Type B pancreatic cell (in vitro differentiated cells): ENCODE results near the gene ISLR2. TPM values are rescaled to one million over a fixed set of nuclear protein-coding genes. Genes with fewer than 3 reads are reported as not detected.
"Not testable (repeated sequence)": the region's sequence is repeated elsewhere in the genome, so short reads cannot be mapped to it uniquely, and the experiment has no call there.

Source experiments
- DNase-seq: peaks from one replicate; pipeline ENCODE4 v3.0.0; 2021; ENCODE audit warnings: mixed read lengths; ENCODE audit not compliant: unreplicated experiment; ENCODE audit errors: extremely low spot score
- H3K27ac Mint-ChIP-seq: 2 replicates; pipeline ENCODE4 v1.8.0; 2021; ENCODE audit warnings: mild to moderate bottlenecking, mixed read lengths
- H3K27me3 Mint-ChIP-seq: 2 replicates; pipeline ENCODE4 v1.8.0; 2021; ENCODE audit warnings: mixed read lengths
- H3K36me3 Mint-ChIP-seq: 2 replicates; pipeline ENCODE4 v1.8.0; 2021; ENCODE audit warnings: mixed read lengths
- H3K4me1 Mint-ChIP-seq: one replicate; pipeline ENCODE4 v1.8.0; 2021; ENCODE audit warnings: mixed read lengths; ENCODE audit not compliant: unreplicated experiment
- H3K4me3 Mint-ChIP-seq: 2 replicates; pipeline ENCODE4 v1.8.0; 2021; ENCODE audit warnings: mild to moderate bottlenecking, mixed read lengths
- H3K9me3 Mint-ChIP-seq: 2 replicates; pipeline ENCODE4 v1.8.0; 2021; ENCODE audit warnings: mixed read lengths
- CTCF ChIP-seq: fragments of 200-600 bp; sonication (generic); conservative IDR thresholded peaks from 2 replicates; pipeline ENCODE4 v1.5.0; 2021; ENCODE audit warnings: antibody characterized with exemption, mild to moderate bottlenecking
- long read RNA-seq: library from polyadenylated mRNA; unstranded; transcript quantifications from one replicate; pipeline ENCODE4 v2.0.0, GENCODE V29; 2020
- total RNA-seq: library from RNA; stranded (reverse); gene quantifications from 2 replicates; pipeline ENCODE4 v1.2.1, GENCODE V29; 2021; ENCODE audit warnings: low replicate concordance

ISLR2 gene
- total RNA-seq, result 0.59 and 16.9 TPM in 2 replicates
- long read RNA-seq, result 0 reads

GRCh38 chr15:74130155-74130848, at the start of gene ISLR2:
TSS of gene ISLR2 (plus strand) at chr15:74130586. CDS start at chr15:74132755, 2,169 bp downstream.
- Mint-ChIP-seq H3K4me3 (peak within 1 kb of the TSS; percentile 91), H3K36me3 (peaks cover 12% of the 10 kb centered on the region), H3K27me3 (peaks cover 93% of the 10 kb centered on the region), H3K4me1 (peaks cover 26% of the 10 kb centered on the region), H3K9me3 (no peaks in the 10 kb centered on the region), H3K27ac (peak within 1 kb of the TSS; percentile 77)
- DNase-seq, result no peak
- TF ChIP-seq CTCF, result no peak

GRCh38 chr15:74082450-74082849, 47.9 kb upstream of the ISLR2 start, which contains the start of gene GOLGA6A:
TSS of gene GOLGA6A (minus strand) at chr15:74082550. CDS start at chr15:74082509, 41 bp downstream.
- not testable (repeated sequence) for DNase-seq, H3K9me3 Mint-ChIP-seq, H3K36me3 Mint-ChIP-seq, H3K4me1 Mint-ChIP-seq, H3K27ac Mint-ChIP-seq, H3K27me3 Mint-ChIP-seq, H3K4me3 Mint-ChIP-seq

GRCh38 chr15:74094567-74094966, 35.8 kb upstream of the ISLR2 start:
- H3K9me3 Mint-ChIP-seq, H3K4me1 Mint-ChIP-seq, DNase-seq, H3K27me3 Mint-ChIP-seq, H3K4me3 Mint-ChIP-seq, H3K36me3 Mint-ChIP-seq, H3K27ac Mint-ChIP-seq: not testable (repeated sequence)

- H3K4me3 Mint-ChIP-seq, DNase-seq, H3K4me1 Mint-ChIP-seq, H3K9me3 Mint-ChIP-seq, H3K27ac Mint-ChIP-seq, H3K27me3 Mint-ChIP-seq, H3K36me3 Mint-ChIP-seq: not testable (repeated sequence)
Observed at GRCh38 chr15:74095610-74096009, 34.8 kb upstream of the ISLR2 start.

- not testable (repeated sequence) for H3K9me3 Mint-ChIP-seq, H3K4me1 Mint-ChIP-seq, DNase-seq, H3K36me3 Mint-ChIP-seq, H3K27ac Mint-ChIP-seq, H3K4me3 Mint-ChIP-seq, H3K27me3 Mint-ChIP-seq
Observed at GRCh38 chr15:74096753-74097474, 33.5 kb upstream of the ISLR2 start.

GRCh38 chr15:74099963-74100733, 30.2 kb upstream of the ISLR2 start:
- not testable (repeated sequence) for H3K27me3 Mint-ChIP-seq, H3K36me3 Mint-ChIP-seq, H3K9me3 Mint-ChIP-seq, H3K4me1 Mint-ChIP-seq
- Mint-ChIP-seq H3K27ac (peak overlapping the region; percentile 87), H3K4me3 (peak overlapping the region; percentile 93)
- peak; percentile 97 for DNase-seq

GRCh38 chr15:74108111-74108510, 22.3 kb upstream of the ISLR2 start:
- Mint-ChIP-seq H3K4me1 (no peaks in the 10 kb centered on the region), H3K27ac (no peak overlapping the region), H3K36me3 (no peaks in the 10 kb centered on the region), H3K9me3 (no peaks in the 10 kb centered on the region), H3K4me3 (no peak overlapping the region), H3K27me3 (peaks cover 13% of the 10 kb centered on the region)
- no peak for TF ChIP-seq CTCF
- DNase-seq, result no peak

GRCh38 chr15:74108611-74109010, 21.8 kb upstream of the ISLR2 start:
- peaks cover 17% of the 10 kb centered on the region for H3K27me3 Mint-ChIP-seq
- not testable (repeated sequence) for H3K4me3 Mint-ChIP-seq, H3K36me3 Mint-ChIP-seq, H3K27ac Mint-ChIP-seq, H3K9me3 Mint-ChIP-seq, H3K4me1 Mint-ChIP-seq, DNase-seq
- peak; percentile 47 for TF ChIP-seq CTCF
